Rectal smooth muscle tissue (tissue), 1 donor: ENCODE results near the gene EPS8.
"Not testable (repeated sequence)": the region's sequence is repeated elsewhere in the genome, so short reads cannot be mapped to it uniquely, and the experiment has no call there.

Experiments
- H3K27ac ChIP-seq: one replicate; pipeline ENCODE4 v1.7.0; 2013; ENCODE audit warnings: low read depth, low read length, inconsistent platforms
- H3K27me3 ChIP-seq: one replicate; pipeline ENCODE4 v1.7.0; 2013; ENCODE audit warnings: low read length; ENCODE audit not compliant: control insufficient read depth, insufficient read depth
- H3K36me3 ChIP-seq: one replicate; pipeline ENCODE4 v1.7.0; 2013; ENCODE audit warnings: low read length; ENCODE audit not compliant: control insufficient read depth, insufficient read depth
- H3K4me1 ChIP-seq: one replicate; pipeline ENCODE4 v1.7.0; 2013; ENCODE audit warnings: low read length; ENCODE audit not compliant: control insufficient read depth, insufficient read depth
- H3K4me3 ChIP-seq: one replicate; pipeline ENCODE4 v1.7.0; 2013; ENCODE audit warnings: low read length
- H3K9ac ChIP-seq: one replicate; pipeline ENCODE4 v1.7.0; 2013; ENCODE audit warnings: low read length

The EPS8 gene

DNA sequence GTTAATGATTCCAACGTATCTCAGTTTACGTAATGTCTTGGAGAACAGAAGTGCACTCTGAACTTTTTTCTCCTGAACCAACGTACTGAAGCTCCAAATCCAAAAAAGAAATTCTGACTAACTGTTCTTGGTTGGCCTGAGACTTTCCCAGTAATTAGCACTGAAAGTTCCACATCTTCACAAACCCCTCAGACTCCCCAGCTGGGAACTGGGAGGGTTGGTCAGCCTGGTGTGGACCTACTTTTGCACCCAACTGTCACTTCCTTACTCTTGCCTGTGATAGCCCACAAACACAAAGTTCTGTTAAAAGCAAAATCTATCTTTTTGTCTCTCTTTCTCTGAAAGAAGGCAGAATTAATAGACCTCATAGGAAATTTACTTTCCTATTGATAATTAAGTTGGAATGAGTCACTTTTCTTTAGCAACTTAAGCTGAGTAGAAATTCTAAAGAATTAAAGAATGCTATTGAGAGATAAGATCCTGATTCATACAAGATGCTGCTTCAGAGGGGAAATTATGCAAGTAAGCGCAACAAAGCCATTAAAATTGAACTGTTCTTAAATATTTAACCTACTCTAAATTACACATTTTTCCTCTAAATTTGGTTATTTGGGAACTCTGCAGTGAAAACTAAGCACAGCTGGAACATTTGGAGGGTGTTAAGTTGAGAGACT, 155.0 kb downstream of the EPS8 start:
- no peak overlapping the region for H3K27ac ChIP-seq
- no peak overlapping the region for H3K4me3 ChIP-seq
- H3K27me3 ChIP-seq: no peaks in the 10 kb centered on the region

DNA sequence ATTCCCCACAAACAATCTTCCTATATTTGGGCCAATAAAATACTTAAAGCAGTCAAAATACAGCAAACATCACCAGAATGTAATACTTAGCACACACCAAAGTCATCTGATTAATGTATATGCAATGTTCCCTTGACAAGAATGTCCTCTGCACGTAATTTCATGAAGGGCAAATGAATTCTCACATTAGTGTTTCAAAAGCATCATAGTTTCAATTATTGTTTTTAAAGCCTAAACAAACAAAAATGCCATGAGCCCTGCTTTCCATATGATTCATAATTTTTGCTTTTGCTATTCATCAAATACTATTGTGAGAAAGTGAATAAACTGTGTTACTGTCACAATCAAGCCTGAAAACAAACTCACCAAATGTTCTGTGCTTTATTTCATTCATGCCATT, 156.0 kb downstream of the EPS8 start:
- H3K36me3 ChIP-seq: peaks cover 2% of the 10 kb centered on the region
- H3K4me1 ChIP-seq: peaks cover 11% of the 10 kb centered on the region
- H3K4me3 ChIP-seq: no peak overlapping the region
- no peaks in the 10 kb centered on the region for H3K27me3 ChIP-seq
- no peak overlapping the region for H3K27ac ChIP-seq
- H3K9ac ChIP-seq: no peak overlapping the region

More for the DNA sequence above, 155.0 kb downstream of the EPS8 start:
- peaks cover 4% of the 10 kb centered on the region for H3K36me3 ChIP-seq
- peaks cover 1% of the 10 kb centered on the region for H3K4me1 ChIP-seq
- H3K9ac ChIP-seq: no peak overlapping the region

DNA sequence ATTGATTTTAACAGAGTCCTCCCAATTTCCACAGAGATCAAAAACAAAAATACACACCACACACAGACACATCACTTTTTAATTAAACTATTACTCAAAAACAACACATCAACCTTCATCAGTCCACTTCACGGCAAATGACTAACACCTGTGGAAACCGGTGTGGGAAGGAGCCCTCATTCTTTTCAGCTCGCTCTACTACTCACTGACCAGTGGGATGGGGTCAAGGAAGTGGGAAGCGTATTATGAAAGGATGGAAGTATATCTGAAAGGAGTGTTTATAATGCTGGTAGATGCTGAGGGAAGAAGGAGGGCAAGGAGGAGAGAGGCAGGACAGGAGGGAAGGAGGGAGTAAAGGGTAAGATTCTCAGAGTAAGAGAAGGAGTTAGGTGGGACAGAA, 156.5 kb downstream of the EPS8 start:
- Histone ChIP-seq H3K9ac (no peak overlapping the region), H3K4me3 (no peak overlapping the region), H3K36me3 (peaks cover 2% of the 10 kb centered on the region), H3K4me1 (peaks cover 14% of the 10 kb centered on the region), H3K27me3 (no peaks in the 10 kb centered on the region), H3K27ac (no peak overlapping the region)

DNA sequence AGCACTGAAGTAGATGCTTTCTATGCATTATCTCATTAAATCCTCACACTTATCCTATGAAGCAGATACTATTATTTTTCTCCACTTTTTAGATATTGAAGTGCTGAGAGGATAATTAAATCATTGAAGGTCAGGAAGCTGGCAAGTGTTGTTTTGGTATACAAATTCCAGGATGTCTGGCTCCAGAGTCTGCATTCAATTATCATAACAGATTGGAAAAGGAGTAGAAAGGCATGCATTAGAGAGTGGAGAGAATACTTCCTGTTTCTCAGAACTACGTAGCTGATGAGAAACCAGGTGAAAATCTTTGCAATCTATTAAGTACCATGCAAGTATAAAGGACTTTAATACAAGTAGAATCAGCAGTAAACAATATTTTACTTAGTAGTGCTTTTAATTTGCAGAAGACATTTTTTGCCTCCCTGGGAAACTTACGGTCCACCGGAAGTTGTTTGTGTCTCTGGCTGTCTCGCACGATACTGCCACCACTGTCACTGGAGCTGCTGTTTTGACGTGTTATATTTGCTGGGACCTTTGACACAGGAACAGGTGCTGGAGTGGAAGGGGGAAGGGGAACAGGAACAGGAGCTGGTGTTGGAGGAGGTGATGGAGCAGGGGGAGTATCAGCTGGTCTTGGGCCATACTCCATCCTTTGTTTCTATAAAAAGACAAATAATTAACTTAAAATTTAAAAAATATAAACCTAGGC, 158.0 kb downstream of the EPS8 start:
- no peaks in the 10 kb centered on the region for H3K27me3 ChIP-seq
- H3K36me3 ChIP-seq: peaks cover 2% of the 10 kb centered on the region
- no peak overlapping the region for H3K27ac ChIP-seq
- H3K4me1 ChIP-seq: peaks cover 16% of the 10 kb centered on the region
- no peak overlapping the region for H3K9ac ChIP-seq
- no peak overlapping the region for H3K4me3 ChIP-seq

DNA sequence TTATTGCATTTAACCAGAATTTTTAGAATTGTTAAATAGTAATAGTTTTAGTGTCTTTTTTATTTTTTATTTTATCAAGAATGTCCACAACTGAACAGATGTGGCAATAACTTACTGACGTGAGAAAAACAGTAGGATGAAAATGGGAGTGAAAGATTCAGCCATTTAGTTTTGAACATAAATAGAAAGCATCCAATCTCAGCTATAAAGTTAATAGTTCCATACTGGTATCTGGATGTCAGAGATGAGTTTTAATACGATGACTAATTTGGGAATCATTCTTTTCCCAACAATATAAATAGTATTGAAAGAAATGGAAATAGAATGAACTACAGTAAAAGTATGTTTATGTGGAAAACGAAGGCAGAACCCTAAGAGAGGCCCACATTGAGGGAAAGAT, 159.4 kb downstream of the EPS8 start:
- peaks cover 16% of the 10 kb centered on the region for H3K4me1 ChIP-seq
- H3K36me3 ChIP-seq: peaks cover 2% of the 10 kb centered on the region
- peak overlapping the region; percentile 68 for H3K27ac ChIP-seq
- no peak overlapping the region for H3K9ac ChIP-seq
- no peak overlapping the region for H3K4me3 ChIP-seq
- H3K27me3 ChIP-seq: no peaks in the 10 kb centered on the region

DNA sequence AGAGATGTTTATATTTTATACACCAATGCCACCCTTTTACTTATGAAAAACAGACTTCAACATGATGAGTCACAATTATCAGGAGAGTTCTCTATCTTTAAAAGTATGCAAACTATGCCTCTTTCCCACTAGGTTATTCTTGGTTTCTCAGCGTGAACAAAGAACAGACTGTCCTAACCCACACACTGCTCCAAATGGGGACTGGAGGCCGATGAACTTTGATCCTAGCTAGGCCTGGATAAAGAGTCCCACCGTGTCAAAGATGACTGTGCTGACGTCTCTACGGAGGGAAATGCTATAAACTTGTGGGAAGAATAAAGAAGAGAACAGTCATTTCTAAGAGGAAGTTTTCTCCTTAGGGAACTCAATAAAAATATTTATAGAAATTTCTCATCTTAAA, 160.1 kb downstream of the EPS8 start:
- Histone ChIP-seq H3K4me1 (peaks cover 16% of the 10 kb centered on the region), H3K27ac (peak overlapping the region; percentile 68), H3K27me3 (no peaks in the 10 kb centered on the region), H3K4me3 (no peak overlapping the region), H3K36me3 (peaks cover 2% of the 10 kb centered on the region), H3K9ac (no peak overlapping the region)

DNA sequence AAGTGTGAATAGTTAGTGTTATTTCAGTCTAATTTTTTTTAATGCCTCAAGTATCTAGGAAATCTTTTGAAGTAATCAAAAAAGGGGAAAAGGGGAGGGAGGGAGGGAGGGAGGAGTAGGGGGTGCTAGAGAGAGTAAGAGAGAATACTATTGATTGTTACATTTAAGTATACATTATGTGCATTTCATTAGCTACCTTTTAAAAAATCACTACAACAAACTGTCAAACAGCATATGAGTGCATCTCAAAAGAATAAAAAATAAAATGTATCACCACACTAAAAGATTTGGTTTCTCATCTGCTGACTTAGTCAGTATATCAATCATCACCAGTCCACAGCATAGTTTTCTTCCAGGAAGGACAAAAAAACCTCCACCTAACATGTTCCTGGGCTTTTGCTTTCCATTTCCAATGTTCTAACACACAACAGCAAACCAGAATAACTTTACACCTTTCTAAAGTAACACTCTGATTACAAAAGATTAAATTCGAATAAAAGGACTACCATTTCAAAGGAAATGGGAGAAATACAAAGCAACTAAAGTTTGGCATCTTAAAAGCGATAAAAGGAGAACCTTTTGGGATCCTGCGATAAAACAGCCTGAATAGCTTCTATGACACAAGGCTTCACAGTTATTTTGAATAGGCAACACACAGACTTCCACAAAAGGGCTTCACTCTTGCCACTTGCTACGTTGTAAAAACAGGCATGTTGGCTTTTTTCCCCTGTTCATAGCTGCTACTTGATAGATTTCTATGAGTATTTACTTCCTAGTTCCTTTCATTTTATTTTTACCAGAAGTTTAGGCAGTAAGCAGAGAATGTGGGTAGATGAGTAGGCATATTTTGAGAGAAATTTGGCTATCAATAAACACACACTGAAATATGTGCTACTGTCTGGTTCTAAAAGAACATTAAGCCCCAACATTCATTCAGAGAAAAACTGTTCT, 160.9 kb downstream of the EPS8 start:
- peaks cover 16% of the 10 kb centered on the region for H3K4me1 ChIP-seq
- H3K4me3 ChIP-seq: no peak overlapping the region
- no peak overlapping the region for H3K9ac ChIP-seq

DNA sequence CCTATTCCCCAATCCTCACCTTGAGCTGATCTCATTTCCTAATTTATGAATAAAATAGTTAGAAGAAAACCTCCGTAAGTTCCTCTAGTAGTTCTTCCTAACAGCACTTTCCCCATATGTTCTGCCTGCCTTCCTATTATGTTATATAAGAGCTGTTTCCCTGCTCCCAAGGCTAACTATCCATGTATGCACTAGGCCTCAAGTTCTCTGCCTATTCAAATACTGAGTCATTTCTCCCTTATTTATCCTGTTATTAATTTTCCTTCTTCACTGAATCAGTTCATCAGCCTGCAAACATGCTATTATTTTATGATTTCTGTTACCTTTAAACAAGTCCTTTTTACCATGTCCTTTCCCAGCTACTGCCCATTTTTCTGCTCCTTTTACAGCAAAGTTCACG, 164.1 kb downstream of the EPS8 start:
- peaks cover 2% of the 10 kb centered on the region for H3K36me3 ChIP-seq
- H3K27ac ChIP-seq: no peak overlapping the region
- H3K27me3 ChIP-seq: no peaks in the 10 kb centered on the region
- H3K9ac ChIP-seq: no peak overlapping the region
- H3K4me3 ChIP-seq: no peak overlapping the region
- H3K4me1 ChIP-seq: peaks cover 16% of the 10 kb centered on the region

More for the DNA sequence above, 160.9 kb downstream of the EPS8 start:
- Histone ChIP-seq H3K27me3 (no peaks in the 10 kb centered on the region), H3K36me3 (peaks cover 4% of the 10 kb centered on the region), H3K27ac (peak overlapping the region; percentile 73)

DNA sequence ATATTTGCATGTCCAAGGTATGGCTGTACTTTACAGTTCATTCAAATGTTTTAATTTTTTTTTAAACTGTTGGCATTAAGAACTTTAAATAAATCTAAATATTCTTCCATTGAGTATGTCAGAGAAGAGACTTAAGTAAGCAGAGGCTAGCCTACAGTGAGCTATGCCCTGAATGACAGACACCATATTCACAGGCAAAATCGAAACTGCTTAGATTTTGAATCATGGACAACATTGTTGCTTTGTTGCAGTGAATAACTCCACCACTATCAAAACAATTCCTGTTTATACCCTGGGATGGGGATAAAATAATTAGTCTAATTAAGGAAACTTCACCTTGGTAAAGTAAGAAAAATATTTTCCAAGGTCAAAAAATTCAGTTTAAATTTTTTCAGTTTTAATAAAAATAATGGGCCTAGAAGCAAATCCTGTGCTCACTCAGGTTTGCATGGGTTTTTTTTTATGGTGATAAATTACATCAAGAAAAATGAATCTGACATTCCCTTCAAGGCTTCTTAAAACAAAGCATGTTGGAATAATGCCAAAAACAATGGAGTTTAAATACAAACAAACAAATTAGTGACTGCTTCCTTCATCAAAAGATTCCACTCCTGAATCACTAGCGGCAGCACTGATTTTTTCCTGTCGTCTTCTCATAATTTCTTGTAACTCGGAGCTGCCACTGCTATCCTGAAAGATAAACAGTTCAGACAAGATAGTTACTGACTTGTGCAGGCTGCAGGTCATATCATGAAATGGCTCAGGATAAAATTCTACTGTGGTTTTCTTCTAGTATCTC, 168.2 kb downstream of the EPS8 start:
- Histone ChIP-seq H3K9ac (no peak overlapping the region), H3K36me3 (peaks cover 2% of the 10 kb centered on the region), H3K4me3 (no peak overlapping the region), H3K27ac (no peak overlapping the region), H3K4me1 (no peaks in the 10 kb centered on the region), H3K27me3 (no peaks in the 10 kb centered on the region)

DNA sequence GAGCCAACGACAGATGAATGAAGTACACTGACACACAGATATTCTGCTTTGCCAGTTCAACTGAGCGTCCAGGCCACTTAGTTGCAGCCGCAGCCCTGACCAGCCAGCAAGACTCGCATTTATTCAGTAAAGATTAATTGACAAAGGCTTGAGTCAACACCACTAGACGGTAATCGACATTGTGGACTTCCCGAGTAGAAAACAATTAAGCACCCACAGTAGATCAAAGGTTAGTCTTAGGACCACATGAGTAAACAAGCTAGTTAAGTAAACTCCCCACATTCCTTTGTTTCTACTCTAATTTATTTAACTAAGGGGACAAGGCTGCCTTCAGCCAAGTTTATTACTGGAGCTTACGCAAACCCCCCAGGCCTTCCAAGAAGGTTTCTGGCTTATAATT, 172.7 kb downstream of the EPS8 start:
- H3K36me3 ChIP-seq, H3K4me1 ChIP-seq: not testable (repeated sequence)

DNA sequence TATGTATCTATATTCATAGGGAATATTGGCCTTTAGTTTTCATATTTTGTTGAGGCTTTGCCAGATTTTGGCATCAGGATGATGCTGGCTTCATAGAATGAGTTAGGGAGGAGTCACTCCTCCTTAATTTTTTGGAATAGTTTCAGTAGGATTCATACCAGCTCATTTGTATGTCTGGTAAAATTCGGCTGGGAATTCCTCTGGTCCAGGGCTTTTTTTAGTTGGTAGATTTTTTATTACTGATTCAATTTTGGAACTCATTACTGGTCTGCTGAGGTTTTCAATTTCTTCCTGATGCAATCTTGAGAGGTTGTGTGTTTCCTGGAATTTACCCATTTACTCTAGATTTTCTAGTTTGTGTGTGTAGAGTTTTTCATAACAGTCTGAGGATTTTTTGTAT, 175.2 kb downstream of the EPS8 start:
- no peak overlapping the region for H3K27ac ChIP-seq
- H3K4me1 ChIP-seq: no peaks in the 10 kb centered on the region
- H3K36me3 ChIP-seq: no peaks in the 10 kb centered on the region
- no peak overlapping the region for H3K9ac ChIP-seq
- H3K4me3 ChIP-seq: no peak overlapping the region
- no peaks in the 10 kb centered on the region for H3K27me3 ChIP-seq

More for the DNA sequence above, 172.7 kb downstream of the EPS8 start:
- not testable (repeated sequence) for H3K27me3 ChIP-seq, H3K4me3 ChIP-seq, H3K9ac ChIP-seq, H3K27ac ChIP-seq

DNA sequence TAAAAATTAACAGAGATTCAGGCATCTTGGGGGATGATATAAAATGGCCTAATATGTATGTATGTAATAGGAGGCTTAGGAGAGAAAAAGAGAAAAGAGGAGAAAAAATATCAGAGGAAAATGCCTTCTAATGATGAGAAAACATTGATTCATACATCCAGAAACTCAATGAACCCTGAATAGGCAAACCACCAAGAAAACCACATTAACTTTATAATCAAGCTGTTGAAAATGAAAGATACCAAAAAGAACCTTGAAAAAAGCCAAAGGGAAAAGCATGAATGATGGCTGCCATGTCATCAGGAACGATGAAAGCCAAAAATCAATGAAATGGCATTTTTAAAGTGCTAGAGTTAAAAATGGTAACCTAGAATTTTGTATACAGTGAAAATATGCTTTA, 180.2 kb downstream of the EPS8 start:
- no peaks in the 10 kb centered on the region for H3K27me3 ChIP-seq
- no peak overlapping the region for H3K4me3 ChIP-seq
- H3K27ac ChIP-seq: no peak overlapping the region
- no peaks in the 10 kb centered on the region for H3K36me3 ChIP-seq
- no peaks in the 10 kb centered on the region for H3K4me1 ChIP-seq
- no peak overlapping the region for H3K9ac ChIP-seq
